GM23338 (cell line): ENCODE results near the gene C6orf118. TPM values are rescaled to one million over a fixed set of nuclear protein-coding genes. Genes with fewer than 3 reads are reported as not detected.

Source experiments
- ATAC-seq: fragments of 200-7000 bp; cut with Tn5 transposase; 3 replicates; pipeline ENCODE4 v1.9.1; 2020
- DNase-seq: peaks from one replicate; pipeline ENCODE4 v3.0.0-alpha.2; 2015; ENCODE audit warnings: low spot score
- H2AFZ ChIP-seq: fragments of 200-600 bp; sonication (generic); 2 replicates; pipeline ENCODE4 v1.8.0; 2016; ENCODE audit warnings: antibody characterized with exemption, mild to moderate bottlenecking, moderate library complexity
- H3F3A ChIP-seq: fragments of 200-600 bp; sonication (generic); replicated peaks from 2 replicates; pipeline ENCODE4 v1.8.0; 2017; ENCODE audit warnings: antibody characterized with exemption, mixed run types, low read depth
- H3K27ac ChIP-seq: fragments of 200-600 bp; sonication (generic); 2 replicates; pipeline ENCODE4 v1.6.1; 2016; ENCODE audit warnings: low read depth
- H3K27me3 ChIP-seq: fragments of 200-600 bp; sonication (generic); 2 replicates; pipeline ENCODE4 v1.8.0; 2016; ENCODE audit warnings: mild to moderate bottlenecking, mixed run types, moderate library complexity; ENCODE audit not compliant: insufficient read depth
- H3K36me3 ChIP-seq: fragments of 200-600 bp; sonication (generic); 2 replicates; pipeline ENCODE4 v1.8.0; 2016; ENCODE audit warnings: mild to moderate bottlenecking; ENCODE audit not compliant: insufficient read depth
- H3K4me1 ChIP-seq: fragments of 200-600 bp; sonication (generic); 2 replicates; pipeline ENCODE4 v1.8.0; 2016; ENCODE audit warnings: mild to moderate bottlenecking, moderate library complexity; ENCODE audit not compliant: insufficient read depth
- H3K4me2 ChIP-seq: fragments of 200-600 bp; sonication (generic); 2 replicates; pipeline ENCODE4 v1.7.1; 2017; ENCODE audit warnings: mixed run types
- H3K4me3 ChIP-seq: fragments of 200-600 bp; sonication (generic); 2 replicates; pipeline ENCODE4 v1.6.1; 2016; ENCODE audit warnings: mixed run types
- H3K79me2 ChIP-seq: fragments of 200-600 bp; sonication (generic); replicated peaks from 2 replicates; pipeline ENCODE4 v1.8.0; 2017; ENCODE audit warnings: mild to moderate bottlenecking; ENCODE audit not compliant: insufficient read depth
- H3K9me2 ChIP-seq: fragments of 200-600 bp; sonication (generic); 2 replicates; pipeline ENCODE4 v1.8.0; 2017; ENCODE audit not compliant: insufficient read depth
- H4K20me1 ChIP-seq: fragments of 200-600 bp; sonication (generic); replicated peaks from 2 replicates; pipeline ENCODE4 v1.8.0; 2017; ENCODE audit warnings: mild to moderate bottlenecking; ENCODE audit not compliant: insufficient read depth
- H3K27ac Mint-ChIP-seq: 2 replicates; pipeline ENCODE4 v1.8.0; 2020; ENCODE audit warnings: inconsistent platforms, mild to moderate bottlenecking, moderate library complexity, mixed read lengths
- H3K27me3 Mint-ChIP-seq: 3 replicates; pipeline ENCODE4 v1.8.0; 2022; ENCODE audit warnings: low read depth, mild to moderate bottlenecking, moderate library complexity, mixed read lengths, inconsistent platforms; ENCODE audit not compliant: insufficient read depth, poor library complexity
- H3K36me3 Mint-ChIP-seq: 3 replicates; pipeline ENCODE4 v1.8.0; 2021; ENCODE audit warnings: low read depth, mild to moderate bottlenecking, inconsistent platforms, moderate library complexity, mixed read lengths
- H3K4me1 Mint-ChIP-seq: 3 replicates; pipeline ENCODE4 v1.8.0; 2020; ENCODE audit warnings: mild to moderate bottlenecking, inconsistent platforms, mixed read lengths
- H3K4me3 Mint-ChIP-seq: 3 replicates; pipeline ENCODE4 v1.8.0; 2021; ENCODE audit warnings: moderate library complexity, mild to moderate bottlenecking, inconsistent platforms, mixed read lengths
- H3K9me3 Mint-ChIP-seq: 3 replicates; pipeline ENCODE4 v1.8.0; 2020; ENCODE audit warnings: moderate library complexity, mild to moderate bottlenecking, inconsistent platforms, mixed read lengths
- EZH2 ChIP-seq: fragments of 200-600 bp; sonication (generic); IDR thresholded peaks from one replicate; pipeline ENCODE4 v1.8.0; 2017; ENCODE audit warnings: antibody characterized with exemption, mild to moderate bottlenecking, low read depth; ENCODE audit not compliant: unreplicated experiment
- EZH2phosphoT487 ChIP-seq: fragments of 200-600 bp; sonication (generic); IDR thresholded peaks from one replicate; pipeline ENCODE4 v1.8.1; 2018; ENCODE audit warnings: antibody characterized with exemption; ENCODE audit not compliant: unreplicated experiment
- POLR2AphosphoS5 ChIP-seq: IDR thresholded peaks from 2 replicates; pipeline ENCODE4 v1.6.1; 2016; ENCODE audit warnings: antibody characterized with exemption, low read depth
- REST ChIP-seq: IDR thresholded peaks from one replicate; pipeline ENCODE4 v1.6.1; 2018; ENCODE audit warnings: antibody characterized with exemption; ENCODE audit not compliant: unreplicated experiment
- STAT1 ChIP-seq: IDR thresholded peaks from one replicate; pipeline ENCODE4 v1.6.1; 2016; ENCODE audit warnings: antibody characterized with exemption; ENCODE audit not compliant: unreplicated experiment
- ZNF114 ChIP-seq: fragments of 250-450 bp; sonication (Bioruptor Pico); IDR thresholded peaks from 2 replicates; pipeline ENCODE4 v1.5.0; 2020; ENCODE audit warnings: mild to moderate bottlenecking, moderate library complexity
- ZNF462 ChIP-seq: fragments of 250-450 bp; sonication (Bioruptor Pico); IDR thresholded peaks from 2 replicates; pipeline ENCODE4 v1.5.0; 2020; ENCODE audit warnings: mild to moderate bottlenecking, moderate library complexity
- polyA plus RNA-seq: library from polyadenylated mRNA; unstranded; fragments of >200 nt; fragmentation: Nextera tagmentation; extraction: Ambion mirVana; gene quantifications from 2 replicates; pipeline ENCODE4 v1.2.1, GENCODE V29; 2016
- total RNA-seq: library from RNA; depleted of rRNA; stranded (reverse); fragments of >200 nt; shearing (Covaris generic); gene quantifications from 2 replicates; pipeline ENCODE4 v1.2.3, GENCODE V29; 2014

Gene C6orf118
- total and polyA plus RNA-seq, 2 experiments from 2014 or later: 0.35 to 1.1 TPM

GRCh38 chr6:165345700-165346099, 36.3 kb upstream of the C6orf118 start:
- Mint-ChIP-seq H3K27me3 (no peaks in the 10 kb centered on the region), H3K4me1 (peaks cover 5% of the 10 kb centered on the region; the same call in 2 of the 3 replicates), H3K36me3 (peaks cover 22% of the 10 kb centered on the region), H3K9me3 (peaks cover 22% of the 10 kb centered on the region), H3K27ac (no peak overlapping the region), H3K4me3 (no peak overlapping the region)
- Histone ChIP-seq H3K36me3 (no peaks in the 10 kb centered on the region), H3K27me3 (no peaks in the 10 kb centered on the region), H2AFZ (no peak overlapping the region), H3K4me2 (no peak overlapping the region), H3K27ac (no peak overlapping the region), H3K4me1 (0 out of 2 replicates have a peak, but pooled peaks cover 7% of the 10 kb centered on the region), H3K79me2 (no peaks in the 10 kb centered on the region), H3K9me2 (0 out of 2 replicates have a peak, but pooled peaks cover 3% of the 10 kb centered on the region), H3F3A (no peaks in the 10 kb centered on the region), H3K4me3 (no peak overlapping the region), H4K20me1 (no peaks in the 10 kb centered on the region)
- DNase-seq (no peak), ATAC-seq (no peak)
- TF ChIP-seq REST (no peak), STAT1 (no peak), POLR2AphosphoS5 (no peak), EZH2phosphoT487 (no peak), ZNF462 (no peak), EZH2 (no peak), ZNF114 (no peak)
